HAP-1 (cell line): Measurements from ENCODE around the gene RNF182.
"Not testable (repeated sequence)": the region's sequence is repeated elsewhere in the genome, so short reads cannot be mapped to it uniquely, and the experiment has no call there.

Experiments
- DNase-seq, 2 experiments: peaks; one replicate each; pipeline ENCODE4 v3.0.0-alpha.2; 2016 to 2020; ENCODE audit warnings: low spot score in 2 of 2
- H3K27me3 ChIP-seq: fragments of 250-450 bp; sonication (Bioruptor Pico); 2 replicates; pipeline ENCODE4 v1.5.1; 2020; ENCODE audit warnings: low read depth, mild to moderate bottlenecking, moderate library complexity
- H3K36me3 ChIP-seq: fragments of 250-450 bp; sonication (Bioruptor Pico); replicated peaks from 2 replicates; pipeline ENCODE4 v1.5.1; 2020; ENCODE audit warnings: mild to moderate bottlenecking
- H3K4me1 ChIP-seq: fragments of 250-450 bp; sonication (Bioruptor Pico); 2 replicates; pipeline ENCODE4 v1.5.1; 2020; ENCODE audit warnings: mild to moderate bottlenecking
- H3K4me3 ChIP-seq: fragments of 250-450 bp; sonication (Bioruptor Pico); 2 replicates; pipeline ENCODE4 v1.5.1; 2020; ENCODE audit warnings: mild to moderate bottlenecking, moderate library complexity
- H3K9me3 ChIP-seq: fragments of 250-450 bp; sonication (Bioruptor Pico); 2 replicates; pipeline ENCODE4 v1.5.1; 2020; ENCODE audit warnings: mild to moderate bottlenecking, moderate library complexity
- in situ Hi-C: fragments of 300-500 bp; cut with MboI; formaldehyde crosslinking; loops from 3 replicates; pipeline ENCODE4 v1.14.3; 2020; ENCODE audit warnings: low sequenced_read_pairs, inconsistent platforms, mixed read lengths

The RNF182 gene

GRCh38 chr6:14009431-14009830 is 84.7 kb downstream of the RNF182 start:
- Histone ChIP-seq H3K27me3 (no peaks in the 10 kb centered on the region), H3K36me3 (no peaks in the 10 kb centered on the region), H3K9me3 (no peaks in the 10 kb centered on the region), H3K4me1 (no peaks in the 10 kb centered on the region), H3K4me3 (no peak overlapping the region)
- DNase-seq: no peak
- in situ Hi-C loops: no loop called here

- in situ Hi-C loops: no loop called here
- Histone ChIP-seq H3K4me1 (no peaks in the 10 kb centered on the region), H3K36me3 (no peaks in the 10 kb centered on the region), H3K9me3 (no peaks in the 10 kb centered on the region), H3K4me3 (no peak overlapping the region), H3K27me3 (no peaks in the 10 kb centered on the region)
- no peak for DNase-seq
Observed at GRCh38 chr6:14010275-14010674, 85.5 kb downstream of the RNF182 start.

DNA sequence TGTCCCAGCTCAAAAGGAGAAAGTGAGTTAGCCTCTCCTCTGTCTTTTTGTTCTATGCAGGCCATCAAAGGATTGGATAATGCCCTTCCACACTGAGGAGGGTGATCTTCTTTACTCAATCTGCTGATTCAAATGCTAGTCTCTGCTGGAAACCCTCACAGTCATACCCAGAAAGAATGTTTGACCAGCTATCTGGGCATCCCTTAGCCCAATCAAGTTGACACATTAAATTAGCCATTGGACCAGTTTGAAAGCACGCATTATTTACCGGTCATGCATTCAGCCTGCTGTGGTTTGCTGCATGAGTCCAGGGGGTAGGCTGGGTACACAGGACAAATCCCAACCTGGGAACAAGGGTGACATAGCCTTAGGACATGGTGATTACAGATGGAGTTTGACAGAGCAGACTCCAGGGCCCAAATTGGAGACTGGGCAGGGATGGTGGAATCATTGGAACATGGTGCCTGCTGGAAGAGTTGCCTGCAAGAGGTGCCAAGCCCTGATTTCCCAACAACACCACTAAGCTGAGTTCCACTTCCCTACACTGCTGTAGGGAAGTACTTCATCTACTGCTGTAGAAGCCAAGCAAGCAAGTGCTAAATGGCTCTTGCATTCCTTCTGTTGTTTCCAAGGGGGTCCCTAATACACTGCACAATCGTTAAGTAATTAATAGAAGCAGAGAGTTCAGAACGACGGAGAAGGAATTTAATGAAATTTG is 87.7 kb downstream of the RNF182 start:
- Histone ChIP-seq H3K27me3 (no peaks in the 10 kb centered on the region), H3K4me3 (no peak overlapping the region), H3K4me1 (peaks cover 9% of the 10 kb centered on the region), H3K9me3 (no peaks in the 10 kb centered on the region), H3K36me3 (no peaks in the 10 kb centered on the region)
- in situ Hi-C loops: no loop called here
- DNase-seq: no peak

GRCh38 chr6:14015964-14016363 is 91.2 kb downstream of the RNF182 start:
- DNase-seq: no peak
- no peaks in the 10 kb centered on the region for H3K36me3 ChIP-seq
- in situ Hi-C loops: no loop called here
- no peaks in the 10 kb centered on the region for H3K27me3 ChIP-seq
- H3K4me1 ChIP-seq: peaks cover 9% of the 10 kb centered on the region
- no peaks in the 10 kb centered on the region for H3K9me3 ChIP-seq
- no peak overlapping the region for H3K4me3 ChIP-seq

DNA sequence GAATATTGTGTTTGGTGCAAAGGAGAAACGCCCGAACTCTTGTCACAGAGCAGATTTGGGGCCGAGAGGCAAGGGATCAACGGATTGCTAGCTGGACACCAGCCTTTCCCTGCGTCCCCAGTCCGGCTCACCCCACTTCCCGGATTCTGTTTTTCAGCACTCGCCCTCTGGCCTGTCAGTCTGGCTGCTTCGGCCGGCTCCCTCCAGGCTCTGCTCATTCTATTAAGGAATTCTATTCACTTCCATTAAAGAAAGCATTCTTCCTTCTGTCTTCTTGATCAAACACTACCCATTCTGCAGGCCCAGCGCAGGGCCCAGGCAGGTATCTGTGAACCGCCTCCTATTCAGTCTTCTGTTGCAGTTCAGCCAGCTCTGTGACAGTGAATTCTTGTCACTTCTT is 91.7 kb downstream of the RNF182 start:
- no peaks in the 10 kb centered on the region for H3K36me3 ChIP-seq
- H3K4me1 ChIP-seq: peaks cover 9% of the 10 kb centered on the region
- in situ Hi-C loops: no loop called here
- H3K9me3 ChIP-seq: no peaks in the 10 kb centered on the region
- no peaks in the 10 kb centered on the region for H3K27me3 ChIP-seq
- no peak for DNase-seq
- no peak overlapping the region for H3K4me3 ChIP-seq

- DNase-seq: no peak
- Histone ChIP-seq H3K36me3 (no peaks in the 10 kb centered on the region), H3K9me3 (no peaks in the 10 kb centered on the region), H3K27me3 (no peaks in the 10 kb centered on the region), H3K4me1 (peaks cover 9% of the 10 kb centered on the region), H3K4me3 (no peak overlapping the region)
- in situ Hi-C loops: no loop called here
Observed at GRCh38 chr6:14016935-14017625, 92.3 kb downstream of the RNF182 start.

DNA sequence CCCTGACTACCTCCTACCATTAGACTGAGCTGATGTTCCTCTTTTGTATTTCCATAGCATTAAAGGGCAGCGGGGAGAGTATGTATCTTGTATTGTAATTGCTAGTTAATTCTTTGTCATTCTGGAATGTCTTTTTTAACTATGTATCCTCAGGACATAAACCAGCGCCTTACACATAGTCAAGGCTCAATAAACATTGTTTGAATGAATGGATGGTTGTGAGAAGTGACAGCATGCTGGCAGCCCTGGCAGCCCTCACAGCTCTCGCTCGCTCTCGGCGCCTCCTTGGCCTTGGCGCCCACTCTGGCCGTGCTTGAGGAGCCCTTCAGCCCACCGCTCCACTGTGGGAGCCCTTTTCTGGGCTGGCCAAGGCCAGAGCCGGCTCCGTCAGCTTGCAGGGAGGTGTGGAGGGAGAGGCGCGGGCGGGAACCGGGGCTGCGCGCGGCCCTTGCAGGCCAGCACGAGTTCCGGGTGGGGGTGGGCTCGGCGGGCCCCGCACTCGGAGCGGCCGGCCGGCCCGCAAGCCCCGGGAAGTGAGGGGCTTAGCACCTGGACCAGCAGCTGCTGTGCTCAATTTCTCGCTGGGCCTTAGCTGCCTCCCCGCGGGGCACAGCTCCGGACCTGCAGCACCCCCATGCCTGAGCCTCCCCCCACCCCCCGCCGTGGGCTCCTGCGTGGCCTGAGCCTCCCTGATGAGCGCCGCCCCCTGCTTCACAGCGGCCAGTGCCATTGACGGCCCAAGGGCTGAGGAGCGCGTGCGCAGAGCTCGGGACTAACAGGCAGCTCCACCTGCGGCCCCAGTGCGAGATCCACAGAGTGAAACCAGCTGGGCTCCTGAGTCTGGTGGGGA is 93.1 kb downstream of the RNF182 start:
- Histone ChIP-seq H3K4me3 (no peak overlapping the region), H3K4me1 (peaks cover 9% of the 10 kb centered on the region)

GRCh38 chr6:14018559-14018958 is 93.8 kb downstream of the RNF182 start:
- H3K4me3 ChIP-seq, in situ Hi-C loops, DNase-seq: not testable (repeated sequence)

More for the DNA sequence above, 93.1 kb downstream of the RNF182 start:
- H3K9me3 ChIP-seq: no peaks in the 10 kb centered on the region
- no peaks in the 10 kb centered on the region for H3K36me3 ChIP-seq
- DNase-seq: peak; percentile 61 to 80
- in situ Hi-C loops: no loop called here
- H3K27me3 ChIP-seq: no peaks in the 10 kb centered on the region

DNA sequence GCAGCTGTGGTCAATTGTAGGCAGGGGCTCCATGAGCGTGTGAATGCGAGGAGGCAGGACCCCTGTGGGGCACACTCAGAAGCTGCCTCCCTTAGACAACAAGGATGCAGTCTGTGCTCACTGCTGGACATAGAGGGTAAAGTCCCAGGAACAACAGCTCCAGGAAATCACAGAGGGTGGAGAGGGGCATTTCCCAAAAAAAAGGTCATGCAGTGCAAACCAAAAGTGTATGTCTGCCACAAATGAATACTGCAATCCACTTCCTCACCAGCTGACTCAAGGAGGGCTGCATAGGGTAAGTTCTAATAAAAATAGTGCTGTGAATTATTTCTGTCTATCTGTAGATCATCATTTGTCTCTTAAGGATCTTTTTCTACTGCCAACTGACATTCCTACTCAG is 95.8 kb downstream of the RNF182 start:
- DNase-seq: no peak
- Histone ChIP-seq H3K36me3 (no peaks in the 10 kb centered on the region), H3K4me3 (no peak overlapping the region), H3K9me3 (no peaks in the 10 kb centered on the region), H3K4me1 (peaks cover 21% of the 10 kb centered on the region), H3K27me3 (no peaks in the 10 kb centered on the region)
- in situ Hi-C loops: no loop called here

More at GRCh38 chr6:14018559-14018958, 93.8 kb downstream of the RNF182 start:
- H3K27me3 ChIP-seq, H3K9me3 ChIP-seq, H3K4me1 ChIP-seq, H3K36me3 ChIP-seq: not testable (repeated sequence)

DNA sequence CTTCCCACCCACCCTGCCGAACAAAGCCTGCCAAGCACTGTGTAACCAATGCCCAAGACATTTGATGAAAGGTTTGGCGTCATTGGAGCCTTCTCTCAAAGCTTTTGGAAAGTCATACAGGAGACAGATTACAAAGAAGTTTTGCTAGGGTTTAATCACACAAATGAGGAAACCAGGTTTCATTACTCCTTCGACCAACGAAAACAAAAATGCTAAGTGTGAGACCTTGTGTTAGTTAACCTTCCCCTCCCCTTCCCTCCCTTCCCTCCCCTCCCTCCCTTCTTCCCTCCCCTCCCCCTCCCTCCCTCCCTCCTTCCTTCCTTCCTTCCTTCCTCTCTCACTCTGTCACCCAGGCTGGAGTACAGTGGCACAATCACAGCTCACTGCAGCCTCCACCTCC is 96.7 kb downstream of the RNF182 start:
- Histone ChIP-seq H3K4me1 (peaks cover 21% of the 10 kb centered on the region), H3K27me3 (no peaks in the 10 kb centered on the region), H3K36me3 (no peaks in the 10 kb centered on the region), H3K4me3 (no peak overlapping the region), H3K9me3 (no peaks in the 10 kb centered on the region)
- in situ Hi-C loops: no loop called here
- no peak for DNase-seq

DNA sequence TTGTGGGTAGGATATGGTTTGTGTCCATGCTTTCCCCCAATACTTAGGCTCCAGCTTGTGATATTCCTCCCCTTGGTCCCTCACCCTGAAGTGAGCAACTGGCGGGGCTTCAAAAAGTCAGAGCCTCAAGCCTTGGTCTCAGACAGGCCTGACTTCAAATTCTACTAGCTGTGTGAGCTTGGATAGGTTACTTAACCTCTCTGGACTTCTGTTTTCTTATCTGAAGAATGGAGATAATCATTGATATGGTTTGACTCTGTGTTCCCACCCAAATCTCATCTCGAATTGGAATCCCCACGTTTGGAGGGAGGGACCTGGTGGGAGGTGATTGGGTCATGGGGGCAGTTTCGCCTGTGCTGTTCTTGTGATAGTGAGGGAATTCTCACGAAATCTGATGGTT is 97.9 kb downstream of the RNF182 start:
- Histone ChIP-seq H3K4me1 (peaks cover 12% of the 10 kb centered on the region), H3K9me3 (no peaks in the 10 kb centered on the region), H3K27me3 (no peaks in the 10 kb centered on the region), H3K36me3 (no peaks in the 10 kb centered on the region), H3K4me3 (no peak overlapping the region)
- in situ Hi-C loops: no loop called here
- DNase-seq: no peak

- Histone ChIP-seq H3K4me3 (no peak overlapping the region), H3K27me3 (no peaks in the 10 kb centered on the region), H3K4me1 (peaks cover 12% of the 10 kb centered on the region), H3K36me3 (no peaks in the 10 kb centered on the region), H3K9me3 (no peaks in the 10 kb centered on the region)
- in situ Hi-C loops: no loop called here
- DNase-seq: no peak
Observed at GRCh38 chr6:14023855-14024254, 99.1 kb downstream of the RNF182 start.

DNA sequence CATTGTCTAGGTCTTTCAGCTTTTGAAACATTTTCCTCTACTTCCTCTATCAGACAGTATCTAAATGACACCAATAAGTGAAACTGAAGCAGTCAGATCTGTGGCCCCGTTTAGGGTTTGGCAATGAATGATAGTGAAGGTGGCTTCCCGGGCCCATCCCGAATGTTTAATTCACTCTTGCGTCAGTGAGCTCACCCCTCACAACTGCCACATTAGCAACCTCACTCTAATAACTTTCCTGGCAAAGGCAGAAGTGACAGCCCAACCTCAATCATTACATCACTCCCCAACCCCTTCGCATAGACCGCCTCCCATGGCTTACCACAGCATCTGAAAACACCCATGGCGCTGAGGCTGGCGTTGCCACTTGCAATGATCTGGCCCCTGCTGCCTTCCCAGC is 100.4 kb downstream of the RNF182 start:
- in situ Hi-C loops: no loop called here
- peaks cover 12% of the 10 kb centered on the region for H3K4me1 ChIP-seq
- H3K27me3 ChIP-seq: no peaks in the 10 kb centered on the region
- H3K4me3 ChIP-seq: no peak overlapping the region
- H3K9me3 ChIP-seq: no peaks in the 10 kb centered on the region
- H3K36me3 ChIP-seq: no peaks in the 10 kb centered on the region
- DNase-seq: no peak
